DMS153 treated with DMSO at 0.1 percent for 48 hours (cell line): ENCODE data around the gene PPP1R3A.

ENCODE experiments used
- DNase-seq: peaks from one replicate; lab custom pipeline; 2025; ENCODE audit not compliant: unreplicated experiment; lab: John Stamatoyannopoulos, UW

The PPP1R3A gene

GRCh38 chr7:113880559-113880958 is 38.2 kb downstream of the PPP1R3A start:
- no peak for DNase-seq

GRCh38 chr7:113878394-113878992 is 40.3 kb downstream of the PPP1R3A start:
- no peak for DNase-seq

GRCh38 chr7:113875224-113875623 is 43.6 kb downstream of the PPP1R3A start:
- DNase-seq, result no peak

GRCh38 chr7:113873554-113874151 is 45.2 kb downstream of the PPP1R3A start:
- DNase-seq, result no peak

GRCh38 chr7:113872981-113873380 is 45.8 kb downstream of the PPP1R3A start:
- DNase-seq, result no peak

- no peak for DNase-seq
Measured at GRCh38 chr7:113867325-113867724, 51.5 kb downstream of the PPP1R3A start.

- DNase-seq, result no peak
Measured at GRCh38 chr7:113856010-113856409, 62.8 kb downstream of the PPP1R3A start.

- no peak for DNase-seq
Measured at GRCh38 chr7:113840954-113841353, 77.9 kb downstream of the PPP1R3A start.

- no peak for DNase-seq
Measured at GRCh38 chr7:113835367-113835766, 83.4 kb downstream of the PPP1R3A start.

- no peak for DNase-seq
Measured at GRCh38 chr7:113832196-113832745, 86.5 kb downstream of the PPP1R3A start.

- no peak for DNase-seq
Measured at GRCh38 chr7:113831556-113831955, 87.3 kb downstream of the PPP1R3A start.

- DNase-seq, result no peak
Measured at GRCh38 chr7:113828581-113828980, 90.2 kb downstream of the PPP1R3A start.
